Measurements from ENCODE around the gene OLR1. TPM values are rescaled to one million over a fixed set of nuclear protein-coding genes. Genes with fewer than 3 reads are reported as not detected.

OLR1 gene
- total RNA-seq, 1 donor from 2014 or later = not detected

- H3K4me3 ChIP-seq (ENCODE audit: low read depth, low read length) = no peak overlapping the region
- DNase-seq (ENCODE audit: low read depth) (peak; percentile 51), FAIRE-seq (no peak)
- H3K36me3 ChIP-seq (ENCODE audit: control insufficient read depth, insufficient read depth, low read length) = no peaks in the 10 kb centered on the region
- H3K27me3 ChIP-seq (ENCODE audit: control insufficient read depth, insufficient read depth, low read length) = no peaks in the 10 kb centered on the region
- TF ChIP-seq CTCF (IDR thresholded peaks at IDR 0.05; ENCODE audit: insufficient read depth, low read length, severe bottlenecking) = no peak
These were observed 12.4 kb upstream of the OLR1 start for GRCh38 chr12:10184261-10184843.

- DNase-seq (ENCODE audit: low read depth) = peak; percentile 86
- TF ChIP-seq CTCF (IDR thresholded peaks at IDR 0.05; ENCODE audit: insufficient read depth, low read length, severe bottlenecking) = no peak
These were observed 10.6 kb upstream of the OLR1 start for GRCh38 chr12:10182354-10183049.

GRCh38 chr12:10179776-10180181, 7.8 kb upstream of the OLR1 start:
- peak; percentile 54 for DNase-seq (ENCODE audit: low read depth)
- FAIRE-seq = no peak
- no peak overlapping the region for H3K4me3 ChIP-seq (ENCODE audit: low read depth, low read length)
- H3K27me3 ChIP-seq (ENCODE audit: control insufficient read depth, insufficient read depth, low read length) = no peaks in the 10 kb centered on the region
- H3K36me3 ChIP-seq (ENCODE audit: control insufficient read depth, insufficient read depth, low read length) = no peaks in the 10 kb centered on the region
- TF ChIP-seq CTCF (IDR thresholded peaks at IDR 0.05; ENCODE audit: insufficient read depth, low read length, severe bottlenecking) = no peak

More at GRCh38 chr12:10182354-10183049, 10.6 kb upstream of the OLR1 start:
- Histone ChIP-seq H3K36me3 (ENCODE audit: control insufficient read depth, insufficient read depth, low read length) (no peaks in the 10 kb centered on the region), H3K4me3 (ENCODE audit: low read depth, low read length) (no peak overlapping the region), H3K27me3 (ENCODE audit: control insufficient read depth, insufficient read depth, low read length) (no peaks in the 10 kb centered on the region)
- peak; percentile 88 for FAIRE-seq

- no peak for TF ChIP-seq CTCF (IDR thresholded peaks at IDR 0.05; ENCODE audit: insufficient read depth, low read length, severe bottlenecking)
- H3K4me3 ChIP-seq (ENCODE audit: low read depth, low read length) = no peak within 1 kb of the TSS
- no peak for DNase-seq (ENCODE audit: low read depth)
- FAIRE-seq = no peak
- H3K27me3 ChIP-seq (ENCODE audit: control insufficient read depth, insufficient read depth, low read length) = no peaks in the 10 kb centered on the region
- no peaks in the 10 kb centered on the region for H3K36me3 ChIP-seq (ENCODE audit: control insufficient read depth, insufficient read depth, low read length)
These were observed 6.9 kb upstream of the OLR1 start, which contains the start of gene TMEM52B for GRCh38 chr12:10178821-10179220. Gene TMEM52B (plus strand): TSS chr12:10179032. CDS start chr12:10179575, 543 bp downstream.

GRCh38 chr12:10175846-10176636, 4.1 kb upstream of the OLR1 start:
- DNase-seq (ENCODE audit: low read depth) (peak; percentile 93), FAIRE-seq (no peak)
- peak; percentile 26 for TF ChIP-seq CTCF (IDR thresholded peaks at IDR 0.05; ENCODE audit: insufficient read depth, low read length, severe bottlenecking)
- Histone ChIP-seq H3K27me3 (ENCODE audit: control insufficient read depth, insufficient read depth, low read length) (no peaks in the 10 kb centered on the region), H3K36me3 (ENCODE audit: control insufficient read depth, insufficient read depth, low read length) (no peaks in the 10 kb centered on the region), H3K4me3 (ENCODE audit: low read depth, low read length) (no peak overlapping the region)
